ENCODE data around the gene ADAMTSL2.

ADAMTSL2 gene

GRCh38 chr9:133589454-133590227 lies 55.1 kb downstream of the ADAMTSL2 start:
- Histone ChIP-seq H2AK5ac (ENCODE audit: low read depth, low read length) (no peak overlapping the region), H3K27ac (replicated peaks; ENCODE audit: low read length) (no peak overlapping the region), H2AFZ (ENCODE audit: low read length) (no peak overlapping the region), H3K79me1 (ENCODE audit: low read depth, low read length) (peaks cover 2% of the 10 kb centered on the region), H2BK120ac (ENCODE audit: low read depth, low read length) (no peak overlapping the region), H3K36me3 (replicated peaks in 1 of 2; ENCODE audit: control insufficient read depth in 2 of 2, insufficient read depth in 2 of 2, low read length in 2 of 2) (no peaks in the 10 kb centered on the region), H3K14ac (ENCODE audit: low read length) (peak overlapping the region; percentile 60), H2BK12ac (ENCODE audit: low read length) (no peak overlapping the region), H4K91ac (ENCODE audit: low read depth, low read length, poor library complexity) (no peak overlapping the region), H3K4me3 (ENCODE audit: low read length in 2 of 2) (no peak overlapping the region), H2BK5ac (ENCODE audit: low read length) (no peak overlapping the region), H4K8ac (ENCODE audit: low read depth, low read length) (no peak overlapping the region), H3K4me2 (ENCODE audit: insufficient read depth, low read length, poor library complexity, severe bottlenecking) (no peak overlapping the region), H3K4me1 (ENCODE audit: control insufficient read depth in 2 of 2, insufficient read depth in 1 of 2, low read depth in 1 of 2, low read length in 2 of 2) (peaks cover 5 to 8% of the 10 kb centered on the region in 2 donors), H3K23ac (ENCODE audit: low read depth, low read length, poor library complexity) (peak overlapping the region; percentile 66), H2BK15ac (ENCODE audit: low read length) (no peak overlapping the region), H3K18ac (ENCODE audit: low read length) (peak overlapping the region; percentile 29), H3K9ac (ENCODE audit: low read depth, low read length, poor library complexity) (peak overlapping the region; percentile 47), H3K27me3 (ENCODE audit: control insufficient read depth in 3 of 3, insufficient read depth in 3 of 3, low read depth in 1 of 3, low read length in 3 of 3) (peaks cover 0 to 40% (median 0%) of the 10 kb centered on the region in 3 experiments), H3K4ac (ENCODE audit: low read length) (no peak overlapping the region), H3K9me3 (replicated peaks in 1 of 2; ENCODE audit: control insufficient read depth in 2 of 2, insufficient read depth in 1 of 2, low read depth in 1 of 2, low read length in 2 of 2) (peaks cover 0 to 7% of the 10 kb centered on the region in 2 donors)
- WGBS, 2 donors (ENCODE audit: extremely low coverage in 2 of 2, insufficient read length in 2 of 2, insufficient replicate concordance in 1 of 2): no CpG with 5 or more reads among the region's 19 CpGs
- DNase-seq (ENCODE audit: low spot score): no peak

- Histone ChIP-seq H3K9me3 (replicated peaks in 1 of 2; ENCODE audit: control insufficient read depth in 2 of 2, insufficient read depth in 1 of 2, low read depth in 1 of 2, low read length in 2 of 2) (peaks cover 0 to 7% of the 10 kb centered on the region in 2 donors), H3K23ac (ENCODE audit: low read depth, low read length, poor library complexity) (no peak overlapping the region), H3K4me2 (ENCODE audit: insufficient read depth, low read length, poor library complexity, severe bottlenecking) (no peak overlapping the region), H3K4ac (ENCODE audit: low read length) (no peak overlapping the region), H3K79me1 (ENCODE audit: low read depth, low read length) (peaks cover 2% of the 10 kb centered on the region), H3K18ac (ENCODE audit: low read length) (no peak overlapping the region), H2BK120ac (ENCODE audit: low read depth, low read length) (no peak overlapping the region), H3K27me3 (ENCODE audit: control insufficient read depth in 3 of 3, insufficient read depth in 3 of 3, low read depth in 1 of 3, low read length in 3 of 3) (peaks cover 0 to 33% (median 0%) of the 10 kb centered on the region in 3 experiments), H2BK5ac (ENCODE audit: low read length) (no peak overlapping the region), H3K27ac (replicated peaks; ENCODE audit: low read length) (no peak overlapping the region), H3K9ac (ENCODE audit: low read depth, low read length, poor library complexity) (no peak overlapping the region), H3K4me1 (ENCODE audit: control insufficient read depth in 2 of 2, insufficient read depth in 1 of 2, low read depth in 1 of 2, low read length in 2 of 2) (peaks cover 1 to 4% of the 10 kb centered on the region in 2 donors), H4K8ac (ENCODE audit: low read depth, low read length) (no peak overlapping the region), H2BK15ac (ENCODE audit: low read length) (peak overlapping the region; percentile 46), H4K91ac (ENCODE audit: low read depth, low read length, poor library complexity) (no peak overlapping the region), H2AFZ (ENCODE audit: low read length) (no peak overlapping the region), H2AK5ac (ENCODE audit: low read depth, low read length) (peak overlapping the region; percentile 83), H3K14ac (ENCODE audit: low read length) (no peak overlapping the region), H3K4me3 (ENCODE audit: low read length in 2 of 2) (no peak overlapping the region), H2BK12ac (ENCODE audit: low read length) (peak overlapping the region; percentile 48), H3K36me3 (replicated peaks in 1 of 2; ENCODE audit: control insufficient read depth in 2 of 2, insufficient read depth in 2 of 2, low read length in 2 of 2) (no peaks in the 10 kb centered on the region)
- WGBS, 2 donors (ENCODE audit: extremely low coverage in 2 of 2, insufficient read length in 2 of 2, insufficient replicate concordance in 1 of 2): 100% methylated on average over 2 of the region's 20 CpGs; no CpG with 5 or more reads in 1 of the 2 donors
- DNase-seq (ENCODE audit: low spot score): no peak
These were observed 55.8 kb downstream of the ADAMTSL2 start for GRCh38 chr9:133590231-133590855.

GRCh38 chr9:133591116-133591910 lies 56.8 kb downstream of the ADAMTSL2 start:
- H3K18ac ChIP-seq (ENCODE audit: low read length): peak overlapping the region; percentile 62
- no peak overlapping the region for H4K8ac ChIP-seq (ENCODE audit: low read depth, low read length)
- H3K4ac ChIP-seq (ENCODE audit: low read length): no peak overlapping the region
- no CpG with 5 or more reads among the region's 17 CpGs for WGBS, 2 donors (ENCODE audit: extremely low coverage in 2 of 2, insufficient read length in 2 of 2, insufficient replicate concordance in 1 of 2)
- H3K27me3 ChIP-seq (ENCODE audit: control insufficient read depth in 3 of 3, insufficient read depth in 3 of 3, low read depth in 1 of 3, low read length in 3 of 3): peaks cover 0 to 24% (median 0%) of the 10 kb centered on the region in 3 experiments
- H2BK12ac ChIP-seq (ENCODE audit: low read length): peak overlapping the region; percentile 48
- no peaks in the 10 kb centered on the region for H3K36me3 ChIP-seq (replicated peaks in 1 of 2; ENCODE audit: control insufficient read depth in 2 of 2, insufficient read depth in 2 of 2, low read length in 2 of 2)
- H2BK15ac ChIP-seq (ENCODE audit: low read length): peak overlapping the region; percentile 46
- peaks cover 2% of the 10 kb centered on the region for H3K79me1 ChIP-seq (ENCODE audit: low read depth, low read length)
- no peak overlapping the region for H2AFZ ChIP-seq (ENCODE audit: low read length)
- H2BK120ac ChIP-seq (ENCODE audit: low read depth, low read length): no peak overlapping the region
- peak overlapping the region; percentile 83 for H2AK5ac ChIP-seq (ENCODE audit: low read depth, low read length)
- H3K4me1 ChIP-seq (ENCODE audit: control insufficient read depth in 2 of 2, insufficient read depth in 1 of 2, low read depth in 1 of 2, low read length in 2 of 2): no peaks in the 10 kb centered on the region
- H4K91ac ChIP-seq (ENCODE audit: low read depth, low read length, poor library complexity): no peak overlapping the region
- H3K23ac ChIP-seq (ENCODE audit: low read depth, low read length, poor library complexity): peak overlapping the region; percentile 33
- H3K4me3 ChIP-seq (ENCODE audit: low read length in 2 of 2): no peak overlapping the region
- H3K14ac ChIP-seq (ENCODE audit: low read length): peak overlapping the region; percentile 73
- H3K9ac ChIP-seq (ENCODE audit: low read depth, low read length, poor library complexity): no peak overlapping the region
- H3K4me2 ChIP-seq (ENCODE audit: insufficient read depth, low read length, poor library complexity, severe bottlenecking): no peak overlapping the region
- H2BK5ac ChIP-seq (ENCODE audit: low read length): no peak overlapping the region
- no peak overlapping the region for H3K27ac ChIP-seq (replicated peaks; ENCODE audit: low read length)
- H3K9me3 ChIP-seq (replicated peaks in 1 of 2; ENCODE audit: control insufficient read depth in 2 of 2, insufficient read depth in 1 of 2, low read depth in 1 of 2, low read length in 2 of 2): peaks cover 0 to 7% of the 10 kb centered on the region in 2 donors
- DNase-seq (ENCODE audit: low spot score): no peak
